Ureter (tissue), 1 donor: ENCODE data around the gene RAB5A. TPM values are rescaled to one million over a fixed set of nuclear protein-coding genes. Genes with fewer than 3 reads are reported as not detected.
"Not testable (repeated sequence)": the region's sequence is repeated elsewhere in the genome, so short reads cannot be mapped to it uniquely, and the experiment has no call there.

ENCODE experiments used
- DNase-seq: peaks from one replicate; pipeline ENCODE4 v3.0.0-alpha.2; 2020; ENCODE audit warnings: low spot score
- total RNA-seq: library from RNA; stranded (reverse); gene quantifications from one replicate; pipeline ENCODE4 v1.2.4, GENCODE V29; 2023
- donor health status: DM: yes; HTN: yes; CAD: no.

RAB5A gene
- total RNA-seq, 1 donor from 2014 or later = 75.6 TPM

- no peak for DNase-seq
Measured at GRCh38 chr3:20023623-20024405, 76.9 kb downstream of the RAB5A start.

- no peak for DNase-seq
Measured at GRCh38 chr3:20027136-20027535, 80.2 kb downstream of the RAB5A start.

- no peak for DNase-seq
Measured at GRCh38 chr3:20028905-20029331, 82.0 kb downstream of the RAB5A start.

GRCh38 chr3:20031939-20032338, 85.0 kb downstream of the RAB5A start:
- not testable (repeated sequence) for DNase-seq

Other genes starting within 250 kb of the RAB5A start
- gene EFHB, start 12.9 kb upstream of the RAB5A start, total RNA-seq = not detected
- not detected for gene PP2D1, start 65.2 kb downstream of the RAB5A start, total RNA-seq
- gene KAT2B, start 93.3 kb downstream of the RAB5A start, total RNA-seq = 40.2 TPM
- 0.78 TPM for gene SGO1, start 239.1 kb downstream of the RAB5A start, total RNA-seq